ENCODE data around the gene PBXIP1. TPM values are rescaled to one million over a fixed set of nuclear protein-coding genes. Genes with fewer than 3 reads are reported as not detected.

The PBXIP1 gene
- total and polyA plus RNA-seq, 2 of the 13 experiments (the other 11 are each of a cell fraction or from before 2014, with no cell fraction given) = 16.3 to 31.9 TPM

DNA sequence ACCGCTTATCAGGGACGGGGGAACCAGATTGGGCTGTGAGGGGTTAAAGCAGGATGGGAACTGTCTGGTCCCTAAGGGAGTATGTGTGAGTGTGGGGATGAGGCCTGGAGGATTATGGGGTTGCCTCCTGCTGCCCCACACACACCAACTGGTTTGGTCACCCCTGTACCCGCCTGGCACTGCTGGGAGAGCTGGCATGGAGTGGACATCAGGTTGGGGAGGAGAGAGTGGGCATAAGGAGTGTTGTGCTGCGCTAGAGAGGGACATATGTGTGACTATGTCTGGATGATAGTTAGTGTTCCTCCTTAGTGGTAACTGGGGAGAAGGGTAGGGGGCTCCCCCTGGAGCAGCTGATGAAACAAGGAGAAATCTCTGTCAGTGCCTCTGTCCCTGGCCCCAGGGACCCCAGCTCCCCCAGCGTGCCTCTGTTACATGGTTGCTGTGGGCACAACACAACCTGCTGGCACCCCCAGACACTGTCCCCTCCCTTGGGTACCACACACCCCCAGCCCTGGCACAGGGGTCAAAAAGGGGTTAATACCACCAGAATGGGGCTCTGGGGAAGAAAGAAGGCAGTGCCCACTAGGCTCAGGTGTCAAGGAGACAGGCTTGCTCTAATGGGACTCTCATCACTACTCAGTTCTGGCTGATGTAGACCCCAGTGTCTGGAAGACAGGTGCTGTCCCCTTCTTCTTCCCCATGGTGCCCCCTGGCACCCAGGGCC, 48.6 kb upstream of the PBXIP1 start:
- BruUV-seq (replicated peaks) = no TSS peak
- POLR2A ChIA-PET = interaction anchor here (0.8 to 6.7 kb wide), 9 partner anchors 9 to 68 kb away, joined by 3 to 90 read pairs (median 3); partner anchors contain the start of genes ADAM15, FLAD1 and PMVK
- peak overlapping the region; percentile 95 for H3K9ac ChIP-seq (ENCODE audit: insufficient read depth, low read depth, low read length)
- H3K9me3 ChIP-seq (ENCODE audit: low read length) = no peaks in the 10 kb centered on the region
- H3K79me2 ChIP-seq (ENCODE audit: insufficient read depth, low read length) = peaks cover 40% of the 10 kb centered on the region
- DNase-seq (ENCODE audit: low spot score) (no peak), ATAC-seq (no peak), FAIRE-seq (no peak)
- H3K4me2 ChIP-seq (ENCODE audit: low read depth, low read length) = peak overlapping the region; percentile 89
- peak overlapping the region; percentile 97 for H3K27ac ChIP-seq (ENCODE audit: extremely low read length, insufficient read depth, low read length)
- H3K27me3 ChIP-seq (ENCODE audit: control insufficient read depth in 1 of 2, insufficient read depth in 2 of 2, low read length in 2 of 2) = no peaks in the 10 kb centered on the region; a peak in 1 of 5 replicates
- peaks cover 0 to 1% of the 10 kb centered on the region in 2 experiments; a peak in 3 of 5 replicates for H3K36me3 ChIP-seq (replicated peaks in 1 of 2; ENCODE audit: control insufficient read depth in 1 of 2, insufficient read depth in 2 of 2, low read length in 2 of 2)
- H4K20me1 ChIP-seq (ENCODE audit: insufficient read depth, low read length) = peaks cover 4% of the 10 kb centered on the region; the same call in 1 of the 2 replicates
- 0 out of 2 replicates have a peak, but pooled peaks have one; percentile 11 for TF ChIP-seq ZNF761 (CRISPR knock-in tag; conservative IDR thresholded peaks at IDR 0.05)
- TF ChIP-seq HES4 (CRISPR knock-in tag; IDR thresholded peaks at IDR 0.05; ENCODE audit: borderline replicate concordance) = 0 out of 2 replicates have a peak, but pooled peaks have one; percentile 28
- TF ChIP-seq SALL2 (CRISPR knock-in tag; IDR thresholded peaks at IDR 0.05) = 0 out of 2 replicates have a peak, but pooled peaks have one; percentile 11
- no peak for TF ChIP-seq EEA1 (CRISPR knock-in tag; IDR thresholded peaks at IDR 0.05; ENCODE audit: borderline replicate concordance)
- TF ChIP-seq, protein P1, sequence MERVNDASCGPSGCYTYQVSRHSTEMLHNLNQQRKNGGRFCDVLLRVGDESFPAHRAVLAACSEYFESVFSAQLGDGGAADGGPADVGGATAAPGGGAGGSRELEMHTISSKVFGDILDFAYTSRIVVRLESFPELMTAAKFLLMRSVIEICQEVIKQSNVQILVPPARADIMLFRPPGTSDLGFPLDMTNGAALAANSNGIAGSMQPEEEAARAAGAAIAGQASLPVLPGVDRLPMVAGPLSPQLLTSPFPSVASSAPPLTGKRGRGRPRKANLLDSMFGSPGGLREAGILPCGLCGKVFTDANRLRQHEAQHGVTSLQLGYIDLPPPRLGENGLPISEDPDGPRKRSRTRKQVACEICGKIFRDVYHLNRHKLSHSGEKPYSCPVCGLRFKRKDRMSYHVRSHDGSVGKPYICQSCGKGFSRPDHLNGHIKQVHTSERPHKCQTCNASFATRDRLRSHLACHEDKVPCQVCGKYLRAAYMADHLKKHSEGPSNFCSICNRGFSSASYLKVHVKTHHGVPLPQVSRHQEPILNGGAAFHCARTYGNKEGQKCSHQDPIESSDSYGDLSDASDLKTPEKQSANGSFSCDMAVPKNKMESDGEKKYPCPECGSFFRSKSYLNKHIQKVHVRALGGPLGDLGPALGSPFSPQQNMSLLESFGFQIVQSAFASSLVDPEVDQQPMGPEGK (CRISPR knock-in tag; IDR thresholded peaks at IDR 0.05) = peak; percentile 9; the same call in 1 of the 2 replicates
- TF ChIP-seq HNRNPL (IDR thresholded peaks at IDR 0.05; ENCODE audit: low read depth, low read length) = peak; percentile 82
- TF ChIP-seq RAD21 (CRISPR knock-in tag; IDR thresholded peaks at IDR 0.05) = no peak
- peak; percentile 83 for TF ChIP-seq ZNF652 (CRISPR knock-in tag; IDR thresholded peaks at IDR 0.05; ENCODE audit: borderline replicate concordance, low read depth)
- TF ChIP-seq, protein P2, sequence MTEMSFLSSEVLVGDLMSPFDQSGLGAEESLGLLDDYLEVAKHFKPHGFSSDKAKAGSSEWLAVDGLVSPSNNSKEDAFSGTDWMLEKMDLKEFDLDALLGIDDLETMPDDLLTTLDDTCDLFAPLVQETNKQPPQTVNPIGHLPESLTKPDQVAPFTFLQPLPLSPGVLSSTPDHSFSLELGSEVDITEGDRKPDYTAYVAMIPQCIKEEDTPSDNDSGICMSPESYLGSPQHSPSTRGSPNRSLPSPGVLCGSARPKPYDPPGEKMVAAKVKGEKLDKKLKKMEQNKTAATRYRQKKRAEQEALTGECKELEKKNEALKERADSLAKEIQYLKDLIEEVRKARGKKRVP (CRISPR knock-in tag; IDR thresholded peaks at IDR 0.05) = peak in 1 of 2 experiments; percentile 83; a peak in 2 of 4 replicates
- TF ChIP-seq BCL3 (CRISPR knock-in tag; IDR thresholded peaks at IDR 0.05) = 0 out of 2 replicates have a peak, but pooled peaks have one; percentile 41
- CTCF ChIA-PET (ENCODE audit: low intra/inter-chr PET ratio, low total read pairs) = interaction anchor here (1.6 kb wide), 1 partner anchor 13 kb away, joined by 5 read pairs; no protein-coding TSS in a partner anchor
- in situ Hi-C loops (cut with HindIII; ENCODE audit: extremely low pct_ligation_motif_present, low pct_unique_long_range_greater_than_20kb) = no loop called here
- WGBS (ENCODE audit: low lambda C conversion rate) = 51% methylated on average over 4 of the region's 5 CpGs
- H3K4me1 ChIP-seq (ENCODE audit: insufficient read depth, low read length) = peaks cover 60% of the 10 kb centered on the region
- peak overlapping the region; percentile 86 to 98 (median 98) for H3K4me3 ChIP-seq (replicated peaks in 1 of 3; ENCODE audit: insufficient read depth in 1 of 3, low read depth in 2 of 3, low read length in 3 of 3)
- H2AFZ ChIP-seq (ENCODE audit: low read length) = no peak overlapping the region
- intact Hi-C loops (cut with micrococcal nuclease; ENCODE audit: unreplicated experiment) = loop anchor here (5.0 kb wide), 1 partner anchor 447 kb away; the partner anchor contains the start of gene UBE2Q1
